ENCODE results near the gene DCBLD2. TPM values are rescaled to one million over a fixed set of nuclear protein-coding genes. Genes with fewer than 3 reads are reported as not detected.
"Not testable (repeated sequence)": the region's sequence is repeated elsewhere in the genome, so short reads cannot be mapped to it uniquely, and the experiment has no call there.

DCBLD2 gene
- total and polyA plus RNA-seq, 3 experiments from 2014 or later, result 0.47 to 1.6 (median 1.5) TPM

GRCh38 chr3:98887684-98888083, 13.8 kb downstream of the DCBLD2 start:
- Histone ChIP-seq H3K9me3 (ENCODE audit: low read length) (no peaks in the 10 kb centered on the region), H3K36me3 (ENCODE audit: insufficient read depth, low read length) (no peaks in the 10 kb centered on the region), H3K27ac (ENCODE audit: low read depth, low read length) (no peak overlapping the region), H3K27me3 (ENCODE audit: insufficient read depth, low read length, poor library complexity, severe bottlenecking) (no peaks in the 10 kb centered on the region), H3K4me1 (ENCODE audit: insufficient read depth, low read length) (no peaks in the 10 kb centered on the region), H3K4me3 (ENCODE audit: low read length) (no peak overlapping the region)
- CTCF ChIA-PET, result no interaction called here
- Mint-ChIP-seq H3K9me3 (no peaks in the 10 kb centered on the region), H3K36me3 (no peaks in the 10 kb centered on the region), H3K4me1 (no peaks in the 10 kb centered on the region), H3K4me3 (no peak overlapping the region), H3K27me3 (no peaks in the 10 kb centered on the region), H3K27ac (no peak overlapping the region)
- POLR2A ChIA-PET, result no interaction called here
- DNase-seq, result no peak

DNA sequence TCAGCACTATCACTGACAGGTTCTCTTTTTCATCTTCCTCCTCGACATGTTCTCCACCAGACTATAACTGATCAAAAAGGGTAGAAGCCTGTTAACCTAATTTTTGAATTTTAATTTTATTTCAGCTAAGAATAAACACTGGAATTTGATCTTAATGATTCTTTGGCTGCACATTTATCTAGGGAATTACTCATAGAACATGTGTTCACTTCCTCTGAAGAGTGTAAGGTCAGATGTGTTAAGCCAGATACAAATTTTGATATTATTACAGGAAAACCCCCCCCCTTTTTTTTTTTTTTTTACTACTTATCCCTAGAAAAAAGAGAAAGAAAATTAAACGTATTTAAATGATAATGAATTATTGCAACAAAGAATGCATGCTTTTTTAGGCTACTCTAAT, 15.0 kb downstream of the DCBLD2 start:
- no peaks in the 10 kb centered on the region for H3K36me3 ChIP-seq (ENCODE audit: insufficient read depth, low read length)
- no peak overlapping the region for H3K4me3 ChIP-seq (ENCODE audit: low read length)
- DNase-seq, result no peak
- H3K4me1 ChIP-seq (ENCODE audit: insufficient read depth, low read length), result no peaks in the 10 kb centered on the region
- no peaks in the 10 kb centered on the region for H3K9me3 ChIP-seq (ENCODE audit: low read length)
- Mint-ChIP-seq H3K36me3 (no peaks in the 10 kb centered on the region), H3K4me3 (no peak overlapping the region), H3K4me1 (no peaks in the 10 kb centered on the region), H3K9me3 (peaks cover 0 to 2% (median 0%) of the 10 kb centered on the region in 5 donors), H3K27me3 (no peaks in the 10 kb centered on the region), H3K27ac (no peak overlapping the region)
- no peaks in the 10 kb centered on the region for H3K27me3 ChIP-seq (ENCODE audit: insufficient read depth, low read length, poor library complexity, severe bottlenecking)
- no peak overlapping the region for H3K27ac ChIP-seq (ENCODE audit: low read depth, low read length)
- ChIA-PET POLR2A (no interaction called here), CTCF (no interaction called here)

DNA sequence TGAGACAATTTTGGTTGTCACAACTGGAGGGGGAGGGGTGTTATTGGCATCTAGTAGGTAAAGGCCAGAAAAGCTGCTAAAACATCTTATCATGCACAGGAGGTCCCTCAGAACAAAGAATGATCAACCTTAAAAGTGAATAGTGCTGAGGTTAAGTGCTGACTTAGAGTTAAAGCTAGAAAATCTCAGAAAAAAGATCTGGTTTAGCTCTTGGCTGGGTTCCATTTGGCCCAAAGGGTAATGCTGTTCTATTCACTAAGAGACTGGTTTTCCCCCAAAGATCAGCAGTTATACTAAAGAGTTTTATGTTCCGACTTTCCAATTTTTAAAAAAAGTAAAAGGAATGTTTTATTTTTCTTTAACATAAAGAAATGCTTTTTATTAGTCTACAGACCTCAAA, 15.6 kb downstream of the DCBLD2 start:
- Histone ChIP-seq H3K4me3 (ENCODE audit: low read length) (no peak overlapping the region), H3K4me1 (ENCODE audit: insufficient read depth, low read length) (no peaks in the 10 kb centered on the region), H3K9me3 (ENCODE audit: low read length) (no peaks in the 10 kb centered on the region), H3K27ac (ENCODE audit: low read depth, low read length) (no peak overlapping the region), H3K36me3 (ENCODE audit: insufficient read depth, low read length) (no peaks in the 10 kb centered on the region), H3K27me3 (ENCODE audit: insufficient read depth, low read length, poor library complexity, severe bottlenecking) (no peaks in the 10 kb centered on the region)
- Mint-ChIP-seq H3K27me3 (no peaks in the 10 kb centered on the region), H3K27ac (no peak overlapping the region), H3K4me3 (no peak overlapping the region), H3K36me3 (no peaks in the 10 kb centered on the region), H3K4me1 (no peaks in the 10 kb centered on the region), H3K9me3 (peaks cover 0 to 2% (median 0%) of the 10 kb centered on the region in 5 donors)
- DNase-seq, result no peak
- POLR2A ChIA-PET, result no interaction called here
- CTCF ChIA-PET, result no interaction called here

DNA sequence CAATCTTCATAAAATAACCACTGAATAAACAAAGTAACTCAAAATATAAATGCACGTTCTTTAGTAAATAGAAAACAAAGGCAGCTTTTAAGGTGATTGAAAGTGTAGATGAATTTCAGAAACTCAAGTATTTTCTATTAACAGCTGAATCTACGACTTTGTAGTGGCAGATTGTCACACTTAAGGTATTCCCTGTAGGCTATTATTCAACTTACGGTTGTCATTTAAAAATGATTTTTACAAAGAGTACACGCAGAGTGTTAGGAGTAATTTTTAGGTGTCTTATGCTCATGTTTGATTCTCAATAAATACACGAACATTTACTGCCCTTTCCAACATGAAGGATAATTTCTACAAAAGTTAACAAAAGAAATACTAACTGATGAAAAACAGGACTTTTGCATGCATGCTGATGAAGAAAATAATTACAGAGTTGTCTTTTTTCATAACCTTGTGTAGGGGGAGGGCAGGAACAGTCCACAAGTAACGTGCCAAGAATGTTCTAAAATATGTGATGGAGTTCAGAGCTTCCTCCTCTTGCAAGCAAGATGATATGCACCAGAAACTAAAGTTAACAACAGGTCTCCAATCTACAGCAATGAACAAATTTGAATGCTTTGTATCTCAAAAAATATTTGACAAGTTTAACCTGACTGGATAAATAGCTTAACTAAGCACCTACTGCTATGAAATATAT, 16.7 kb downstream of the DCBLD2 start:
- ChIA-PET POLR2A (no interaction called here), CTCF (no interaction called here)
- no peak for DNase-seq
- Mint-ChIP-seq H3K4me1 (no peaks in the 10 kb centered on the region), H3K27me3 (no peaks in the 10 kb centered on the region), H3K27ac (no peak overlapping the region), H3K4me3 (no peak overlapping the region), H3K36me3 (no peaks in the 10 kb centered on the region), H3K9me3 (peaks cover 0 to 2% (median 0%) of the 10 kb centered on the region in 5 donors)
- Histone ChIP-seq H3K27me3 (ENCODE audit: insufficient read depth, low read length, poor library complexity, severe bottlenecking) (no peaks in the 10 kb centered on the region), H3K4me3 (ENCODE audit: low read length) (no peak overlapping the region), H3K4me1 (ENCODE audit: insufficient read depth, low read length) (no peaks in the 10 kb centered on the region), H3K27ac (ENCODE audit: low read depth, low read length) (no peak overlapping the region), H3K36me3 (ENCODE audit: insufficient read depth, low read length) (no peaks in the 10 kb centered on the region), H3K9me3 (ENCODE audit: low read length) (no peaks in the 10 kb centered on the region)

GRCh38 chr3:98882614-98883333, 18.7 kb downstream of the DCBLD2 start:
- H3K27ac Mint-ChIP-seq; H3K27me3 ChIP-seq (ENCODE audit: insufficient read depth, low read length, poor library complexity, severe bottlenecking); H3K36me3 ChIP-seq (ENCODE audit: insufficient read depth, low read length); H3K4me1 Mint-ChIP-seq; H3K4me3 ChIP-seq (ENCODE audit: low read length); H3K4me3 Mint-ChIP-seq; H3K4me1 ChIP-seq (ENCODE audit: insufficient read depth, low read length); H3K9me3 Mint-ChIP-seq; H3K9me3 ChIP-seq (ENCODE audit: low read length); POLR2A ChIA-PET; DNase-seq; H3K27me3 Mint-ChIP-seq; H3K27ac ChIP-seq (ENCODE audit: low read depth, low read length); H3K36me3 Mint-ChIP-seq; CTCF ChIA-PET: not testable (repeated sequence)

DNA sequence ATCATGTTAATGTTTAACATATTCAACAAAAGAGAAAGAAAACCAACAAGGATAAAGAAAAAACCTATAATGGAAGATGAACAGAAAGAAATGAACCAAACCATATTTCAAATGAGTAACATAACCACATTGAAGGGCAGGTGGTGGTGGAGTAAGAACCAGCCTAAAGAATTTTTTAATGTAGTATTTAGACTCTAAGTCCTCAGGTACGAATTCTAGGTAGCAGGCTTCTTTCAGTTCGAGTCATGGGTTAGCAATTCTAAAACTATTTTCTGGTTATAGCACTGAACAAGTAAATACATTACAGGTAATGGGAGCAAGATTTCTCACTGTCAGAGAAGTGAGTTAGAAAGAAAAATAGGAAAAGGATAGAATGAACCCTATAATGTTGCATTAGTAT, 24.4 kb downstream of the DCBLD2 start:
- ChIA-PET CTCF (no interaction called here), POLR2A (no interaction called here)
- H3K4me1 Mint-ChIP-seq, result no peaks in the 10 kb centered on the region
- H3K36me3 Mint-ChIP-seq, result no peaks in the 10 kb centered on the region
- Histone ChIP-seq H3K4me3 (ENCODE audit: low read length) (no peak overlapping the region), H3K27ac (ENCODE audit: low read depth, low read length) (no peak overlapping the region), H3K36me3 (ENCODE audit: insufficient read depth, low read length) (no peaks in the 10 kb centered on the region), H3K27me3 (ENCODE audit: insufficient read depth, low read length, poor library complexity, severe bottlenecking) (no peaks in the 10 kb centered on the region), H3K9me3 (ENCODE audit: low read length) (no peaks in the 10 kb centered on the region), H3K4me1 (ENCODE audit: insufficient read depth, low read length) (no peaks in the 10 kb centered on the region)
- no peak overlapping the region for H3K27ac Mint-ChIP-seq
- H3K4me3 Mint-ChIP-seq, result no peak overlapping the region
- no peaks in the 10 kb centered on the region for H3K9me3 Mint-ChIP-seq
- peaks cover 5 to 10% of the 10 kb centered on the region in 2 donors for H3K27me3 Mint-ChIP-seq
- DNase-seq, result no peak

GRCh38 chr3:98875535-98875934, 26.0 kb downstream of the DCBLD2 start:
- H3K27ac Mint-ChIP-seq, result no peak overlapping the region
- ChIA-PET POLR2A (no interaction called here), CTCF (no interaction called here)
- H3K36me3 Mint-ChIP-seq, result no peaks in the 10 kb centered on the region
- H3K27ac ChIP-seq (ENCODE audit: low read depth, low read length), result no peak overlapping the region
- H3K9me3 Mint-ChIP-seq, result no peaks in the 10 kb centered on the region
- no peaks in the 10 kb centered on the region for H3K36me3 ChIP-seq (ENCODE audit: insufficient read depth, low read length)
- H3K27me3 ChIP-seq (ENCODE audit: insufficient read depth, low read length, poor library complexity, severe bottlenecking), result no peaks in the 10 kb centered on the region
- H3K9me3 ChIP-seq (ENCODE audit: low read length), result no peaks in the 10 kb centered on the region
- DNase-seq, result no peak
- no peak overlapping the region for H3K4me3 ChIP-seq (ENCODE audit: low read length)
- no peaks in the 10 kb centered on the region for H3K4me1 Mint-ChIP-seq
- H3K27me3 Mint-ChIP-seq, result peaks cover 8 to 20% of the 10 kb centered on the region in 2 donors
- H3K4me1 ChIP-seq (ENCODE audit: insufficient read depth, low read length), result no peaks in the 10 kb centered on the region
- no peak overlapping the region for H3K4me3 Mint-ChIP-seq

DNA sequence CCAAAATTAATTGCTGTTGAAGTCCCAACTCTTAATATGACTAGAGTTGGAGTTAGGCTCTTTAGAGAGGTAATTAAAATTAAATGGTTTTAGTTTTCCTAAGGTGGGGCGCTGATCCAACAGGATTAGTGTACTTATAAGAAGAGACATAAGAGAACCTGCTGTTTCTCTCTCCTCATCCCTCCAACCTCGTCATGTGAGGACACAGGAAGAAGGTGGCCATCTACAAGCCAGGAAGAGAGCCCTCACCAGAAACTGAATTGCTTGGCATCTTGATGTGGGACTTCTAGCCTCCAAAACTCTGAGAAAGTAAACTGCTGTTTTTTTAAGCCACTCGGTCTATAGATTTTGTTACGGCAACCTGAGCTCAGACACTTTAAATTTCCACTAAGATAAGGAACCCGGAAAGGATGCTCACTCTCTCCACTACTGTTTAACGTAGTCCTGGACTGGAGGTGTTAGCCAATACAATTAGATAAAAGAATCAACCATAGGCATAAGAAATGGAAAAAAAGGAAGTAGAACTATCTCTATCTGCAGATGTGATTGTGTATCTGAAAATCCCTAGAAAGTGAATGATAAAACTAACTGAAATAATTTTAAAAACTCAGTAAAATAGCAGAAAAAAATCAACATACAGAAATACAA, 26.8 kb downstream of the DCBLD2 start:
- no peaks in the 10 kb centered on the region for H3K27me3 ChIP-seq (ENCODE audit: insufficient read depth, low read length, poor library complexity, severe bottlenecking)
- ChIA-PET POLR2A (no interaction called here), CTCF (no interaction called here)
- peaks cover 8 to 26% of the 10 kb centered on the region in 2 donors for H3K27me3 Mint-ChIP-seq
- no peaks in the 10 kb centered on the region for H3K4me1 Mint-ChIP-seq
- DNase-seq, result no peak
- H3K4me3 ChIP-seq (ENCODE audit: low read length), result no peak overlapping the region
- no peaks in the 10 kb centered on the region for H3K9me3 Mint-ChIP-seq
- peak overlapping the region in 1 of 7 donors; percentile 32 for H3K4me3 Mint-ChIP-seq
- no peak overlapping the region for H3K27ac ChIP-seq (ENCODE audit: low read depth, low read length)
- no peaks in the 10 kb centered on the region for H3K4me1 ChIP-seq (ENCODE audit: insufficient read depth, low read length)
- H3K36me3 Mint-ChIP-seq, result no peaks in the 10 kb centered on the region
- no peak overlapping the region for H3K27ac Mint-ChIP-seq
- no peaks in the 10 kb centered on the region for H3K9me3 ChIP-seq (ENCODE audit: low read length)
- no peaks in the 10 kb centered on the region for H3K36me3 ChIP-seq (ENCODE audit: insufficient read depth, low read length)

All from CD8-positive, alpha-beta memory T cell (primary cell).